Breast epithelium (tissue), 3 donors: ENCODE measurements around the gene IL11.

ENCODE experiments used
- POLR2A ChIP-seq: fragments of 450-650 bp; IDR thresholded peaks from one replicate; pipeline ENCODE4 v1.6.1; 2016; ENCODE audit warnings: antibody characterized with exemption, mild to moderate bottlenecking, moderate library complexity
- TF ChIP-seq, protein P1 (sequence below), 3 donors: fragments of 450-650 bp; IDR thresholded peaks; one replicate each; pipeline ENCODE4 v1.5.1; 2016 to 2017; ENCODE audit warnings: antibody characterized with exemption in 3 of 3, mild to moderate bottlenecking in 3 of 3, moderate library complexity in 3 of 3

DNA sequence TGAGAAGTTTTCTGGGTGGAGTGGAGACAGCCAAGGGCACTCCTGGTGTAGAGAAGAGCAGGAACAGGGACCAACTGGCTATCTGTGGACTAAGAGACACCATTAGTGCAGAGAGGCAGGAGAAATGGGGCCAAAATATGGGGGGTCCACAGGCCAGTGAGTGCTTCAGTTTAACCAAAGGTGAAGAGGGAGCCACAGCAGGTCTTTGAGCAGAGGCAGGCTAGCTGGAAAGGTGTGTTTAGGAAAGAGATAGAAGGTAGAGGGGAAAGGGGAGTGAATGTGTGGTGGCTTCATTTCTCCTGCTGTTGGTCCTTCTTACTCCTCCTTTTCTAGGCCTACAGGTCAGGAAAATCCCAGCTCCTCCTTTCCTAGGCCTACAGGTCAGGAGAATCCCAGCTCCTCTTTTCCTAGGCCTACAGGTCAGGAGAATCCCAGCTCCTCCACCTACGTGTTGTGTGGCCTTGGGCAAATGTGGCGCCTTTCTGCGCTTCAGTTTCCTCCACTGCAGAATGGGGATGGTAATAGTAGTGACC, 12.3 kb upstream of the IL11 start:
- TF ChIP-seq, protein P1, sequence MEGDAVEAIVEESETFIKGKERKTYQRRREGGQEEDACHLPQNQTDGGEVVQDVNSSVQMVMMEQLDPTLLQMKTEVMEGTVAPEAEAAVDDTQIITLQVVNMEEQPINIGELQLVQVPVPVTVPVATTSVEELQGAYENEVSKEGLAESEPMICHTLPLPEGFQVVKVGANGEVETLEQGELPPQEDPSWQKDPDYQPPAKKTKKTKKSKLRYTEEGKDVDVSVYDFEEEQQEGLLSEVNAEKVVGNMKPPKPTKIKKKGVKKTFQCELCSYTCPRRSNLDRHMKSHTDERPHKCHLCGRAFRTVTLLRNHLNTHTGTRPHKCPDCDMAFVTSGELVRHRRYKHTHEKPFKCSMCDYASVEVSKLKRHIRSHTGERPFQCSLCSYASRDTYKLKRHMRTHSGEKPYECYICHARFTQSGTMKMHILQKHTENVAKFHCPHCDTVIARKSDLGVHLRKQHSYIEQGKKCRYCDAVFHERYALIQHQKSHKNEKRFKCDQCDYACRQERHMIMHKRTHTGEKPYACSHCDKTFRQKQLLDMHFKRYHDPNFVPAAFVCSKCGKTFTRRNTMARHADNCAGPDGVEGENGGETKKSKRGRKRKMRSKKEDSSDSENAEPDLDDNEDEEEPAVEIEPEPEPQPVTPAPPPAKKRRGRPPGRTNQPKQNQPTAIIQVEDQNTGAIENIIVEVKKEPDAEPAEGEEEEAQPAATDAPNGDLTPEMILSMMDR (IDR thresholded peaks at IDR 0.05) = no peak
- no peak for TF ChIP-seq POLR2A
